HEK293 (cell line): ENCODE measurements around the gene NUP153.

Experiments
- FEZF1 ChIP-seq: fragments of 450-650 bp; formaldehyde crosslinking; IDR thresholded peaks from 2 replicates; pipeline ENCODE4 v1.5.1; 2016; ENCODE audit warnings: missing biosample characterization, missing genetic modification characterization
- ZFHX2 ChIP-seq: fragments of 450-650 bp; formaldehyde crosslinking; conservative IDR thresholded peaks from 2 replicates; pipeline ENCODE4 v1.5.1; 2016; ENCODE audit warnings: missing biosample characterization, missing genetic modification characterization
- ZNF10 ChIP-seq: fragments of 450-650 bp; formaldehyde crosslinking; IDR thresholded peaks from 2 replicates; pipeline ENCODE4 v1.5.1; 2017; ENCODE audit warnings: missing biosample characterization, missing genetic modification characterization
- ZNF140 ChIP-seq: fragments of 450-650 bp; formaldehyde crosslinking; IDR thresholded peaks from 2 replicates; pipeline ENCODE4 v1.5.1; 2016; ENCODE audit warnings: missing biosample characterization, missing genetic modification characterization
- ZNF274 ChIP-seq, 2 experiments: fragments of 200-500 bp in 1 of 2; fragments of 450-650 bp in 1 of 2; sonication (Bioruptor generic) in 1 of 2; formaldehyde crosslinking in 1 of 2; IDR thresholded peaks; 2 replicates each; pipeline versions ENCODE4 v1.5.1 to v1.6.1; 2014 to 2016; ENCODE audit warnings: borderline replicate concordance in 1 of 2, inconsistent platforms in 1 of 2, low read length in 1 of 2, missing biosample characterization in 1 of 2, missing genetic modification characterization in 1 of 2
- ZNF354C ChIP-seq: fragments of 450-650 bp; formaldehyde crosslinking; IDR thresholded peaks from 2 replicates; pipeline ENCODE4 v1.5.1; 2016; ENCODE audit warnings: missing biosample characterization, missing genetic modification characterization, low read depth, borderline replicate concordance
- ZNF423 ChIP-seq: fragments of 450-650 bp; formaldehyde crosslinking; IDR thresholded peaks from 2 replicates; pipeline ENCODE4 v1.5.1; 2016; ENCODE audit warnings: missing biosample characterization, missing genetic modification characterization
- ZNF596 ChIP-seq: fragments of 450-650 bp; IDR thresholded peaks from 2 replicates; pipeline ENCODE4 v1.5.0; 2018; ENCODE audit warnings: missing biosample characterization, mild to moderate bottlenecking, missing genetic modification characterization, moderate library complexity
- ZNF747 ChIP-seq: fragments of 450-650 bp; formaldehyde crosslinking; IDR thresholded peaks from 2 replicates; pipeline ENCODE4 v1.5.1; 2016; ENCODE audit warnings: missing biosample characterization, missing genetic modification characterization
- TF ChIP-seq, protein P1 (sequence below): fragments of 450-650 bp; formaldehyde crosslinking; IDR thresholded peaks from 2 replicates; pipeline ENCODE4 v1.5.1; 2016; ENCODE audit warnings: missing biosample characterization, missing genetic modification characterization
- TF ChIP-seq, protein P2 (sequence below): fragments of 450-650 bp; formaldehyde crosslinking; IDR thresholded peaks from 2 replicates; pipeline ENCODE4; 2016; ENCODE audit warnings: missing biosample characterization, missing genetic modification characterization

DNA sequence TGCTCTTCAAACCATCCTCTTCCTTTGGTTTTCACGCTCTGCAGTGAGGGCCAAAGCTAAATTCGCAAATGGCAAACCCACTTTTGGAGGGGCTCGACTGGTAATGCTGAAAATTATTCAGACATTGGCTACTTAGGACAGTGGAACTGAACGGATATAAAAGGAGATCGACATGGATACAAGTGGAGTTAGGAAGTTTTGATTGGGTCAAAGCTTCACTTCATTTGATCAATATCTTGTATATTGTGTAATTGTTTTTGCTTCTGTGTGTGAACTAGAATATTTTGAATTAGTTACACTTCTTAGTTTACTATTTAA, 105.4 kb downstream of the NUP153 start:
- TF ChIP-seq ZNF140 (tag by site-specific recombination) (no peak), FEZF1 (tag by site-specific recombination) (no peak), ZNF747 (no peak), ZNF354C (tag by site-specific recombination) (no peak), ZFHX2 (tag by site-specific recombination) (no peak), ZNF423 (tag by site-specific recombination) (no peak), ZNF274 (IDR thresholded peaks at IDR 0.05; ENCODE audit: low read length) (no peak), ZNF274 (tag by site-specific recombination; IDR thresholded peaks at IDR 0.05; ENCODE audit: borderline replicate concordance) (no peak), ZNF10 (no peak), ZNF596 (tag by site-specific recombination) (no peak)
- TF ChIP-seq, protein P1, sequence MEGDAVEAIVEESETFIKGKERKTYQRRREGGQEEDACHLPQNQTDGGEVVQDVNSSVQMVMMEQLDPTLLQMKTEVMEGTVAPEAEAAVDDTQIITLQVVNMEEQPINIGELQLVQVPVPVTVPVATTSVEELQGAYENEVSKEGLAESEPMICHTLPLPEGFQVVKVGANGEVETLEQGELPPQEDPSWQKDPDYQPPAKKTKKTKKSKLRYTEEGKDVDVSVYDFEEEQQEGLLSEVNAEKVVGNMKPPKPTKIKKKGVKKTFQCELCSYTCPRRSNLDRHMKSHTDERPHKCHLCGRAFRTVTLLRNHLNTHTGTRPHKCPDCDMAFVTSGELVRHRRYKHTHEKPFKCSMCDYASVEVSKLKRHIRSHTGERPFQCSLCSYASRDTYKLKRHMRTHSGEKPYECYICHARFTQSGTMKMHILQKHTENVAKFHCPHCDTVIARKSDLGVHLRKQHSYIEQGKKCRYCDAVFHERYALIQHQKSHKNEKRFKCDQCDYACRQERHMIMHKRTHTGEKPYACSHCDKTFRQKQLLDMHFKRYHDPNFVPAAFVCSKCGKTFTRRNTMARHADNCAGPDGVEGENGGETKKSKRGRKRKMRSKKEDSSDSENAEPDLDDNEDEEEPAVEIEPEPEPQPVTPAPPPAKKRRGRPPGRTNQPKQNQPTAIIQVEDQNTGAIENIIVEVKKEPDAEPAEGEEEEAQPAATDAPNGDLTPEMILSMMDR (tag by site-specific recombination), result no peak
- TF ChIP-seq, protein P2, sequence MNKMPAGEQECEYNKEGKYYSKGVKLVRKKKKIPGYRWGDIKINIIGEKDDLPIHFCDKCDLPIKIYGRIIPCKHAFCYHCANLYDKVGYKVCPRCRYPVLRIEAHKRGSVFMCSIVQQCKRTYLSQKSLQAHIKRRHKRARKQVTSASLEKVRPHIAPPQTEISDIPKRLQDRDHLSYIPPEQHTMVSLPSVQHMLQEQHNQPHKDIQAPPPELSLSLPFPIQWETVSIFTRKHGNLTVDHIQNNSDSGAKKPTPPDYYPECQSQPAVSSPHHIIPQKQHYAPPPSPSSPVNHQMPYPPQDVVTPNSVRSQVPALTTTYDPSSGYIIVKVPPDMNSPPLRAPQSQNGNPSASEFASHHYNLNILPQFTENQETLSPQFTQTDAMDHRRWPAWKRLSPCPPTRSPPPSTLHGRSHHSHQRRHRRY, result no peak
